Esophagus squamous epithelium (tissue), 4 donors: ENCODE data around the gene MICAL3.

ENCODE experiments used
- POLR2A ChIP-seq, 4 donors: fragments of 450-650 bp; IDR thresholded peaks; one replicate each; pipeline ENCODE4 v1.6.1; 2017; ENCODE audit warnings: antibody characterized with exemption in 4 of 4, mild to moderate bottlenecking in 4 of 4, moderate library complexity in 3 of 4
- TF ChIP-seq, protein P1 (sequence below), 6 experiments: fragments of 450-650 bp in 4 of 6; fragments of 200-600 bp in 2 of 6; sonication (generic) in 2 of 6; IDR thresholded peaks; one replicate each; pipeline ENCODE4 v1.5.1; 2016 to 2019; ENCODE audit warnings: antibody characterized with exemption in 6 of 6, mild to moderate bottlenecking in 4 of 6, moderate library complexity in 4 of 6

DNA sequence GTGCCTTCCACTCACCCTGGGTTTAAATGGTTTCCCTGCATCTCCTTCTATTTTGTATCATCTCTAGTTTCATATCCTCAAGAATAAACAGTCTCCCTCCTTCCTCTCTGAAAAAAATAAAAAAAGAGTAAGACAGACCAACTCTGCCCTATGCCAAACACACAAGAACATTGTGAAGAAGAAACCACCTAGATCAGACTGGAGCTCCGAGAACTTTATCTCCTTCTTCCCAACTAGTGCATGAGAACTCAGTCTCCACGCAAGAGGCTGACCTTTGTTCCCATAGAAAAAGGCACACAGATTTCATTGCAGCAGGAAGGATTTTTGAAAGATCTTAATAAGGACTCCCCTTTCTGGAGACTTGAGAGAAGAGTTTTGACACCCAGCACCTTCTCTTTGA is 44.7 kb upstream of the MICAL3 start:
- TF ChIP-seq, protein P1, sequence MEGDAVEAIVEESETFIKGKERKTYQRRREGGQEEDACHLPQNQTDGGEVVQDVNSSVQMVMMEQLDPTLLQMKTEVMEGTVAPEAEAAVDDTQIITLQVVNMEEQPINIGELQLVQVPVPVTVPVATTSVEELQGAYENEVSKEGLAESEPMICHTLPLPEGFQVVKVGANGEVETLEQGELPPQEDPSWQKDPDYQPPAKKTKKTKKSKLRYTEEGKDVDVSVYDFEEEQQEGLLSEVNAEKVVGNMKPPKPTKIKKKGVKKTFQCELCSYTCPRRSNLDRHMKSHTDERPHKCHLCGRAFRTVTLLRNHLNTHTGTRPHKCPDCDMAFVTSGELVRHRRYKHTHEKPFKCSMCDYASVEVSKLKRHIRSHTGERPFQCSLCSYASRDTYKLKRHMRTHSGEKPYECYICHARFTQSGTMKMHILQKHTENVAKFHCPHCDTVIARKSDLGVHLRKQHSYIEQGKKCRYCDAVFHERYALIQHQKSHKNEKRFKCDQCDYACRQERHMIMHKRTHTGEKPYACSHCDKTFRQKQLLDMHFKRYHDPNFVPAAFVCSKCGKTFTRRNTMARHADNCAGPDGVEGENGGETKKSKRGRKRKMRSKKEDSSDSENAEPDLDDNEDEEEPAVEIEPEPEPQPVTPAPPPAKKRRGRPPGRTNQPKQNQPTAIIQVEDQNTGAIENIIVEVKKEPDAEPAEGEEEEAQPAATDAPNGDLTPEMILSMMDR (IDR thresholded peaks at IDR 0.05): no peak
- TF ChIP-seq POLR2A (IDR thresholded peaks at IDR 0.05): no peak
